Panc1 (cell line): ENCODE measurements around the gene TST.

ENCODE experiments used
- CTCF ChIP-seq: fragments of 450-650 bp; IDR thresholded peaks from 2 replicates; pipeline ENCODE4 v1.5.1; 2017; ENCODE audit warnings: mild to moderate bottlenecking
- TCF7L2 ChIP-seq: IDR thresholded peaks from 2 replicates; pipeline ENCODE4 v1.6.1; 2011; ENCODE audit warnings: mild to moderate bottlenecking, low read depth, low read length, inconsistent platforms

- no peak for TF ChIP-seq CTCF
- no peak for TF ChIP-seq TCF7L2
Measured at GRCh38 chr22:37058917-37059701, 39.9 kb upstream of the TST start.
